Renal cortical epithelial cell (primary cell): Measurements from ENCODE around the gene WDR83. TPM values are rescaled to one million over a fixed set of nuclear protein-coding genes. Genes with fewer than 3 reads are reported as not detected.
A peak's percentile ranks its signal among the peaks of the same experiment; 100 is the strongest.
"Not testable (repeated sequence)": the region's sequence is repeated elsewhere in the genome, so short reads cannot be mapped to it uniquely, and the experiment has no call there.

Experiments
- DNase-seq: peaks from one replicate; pipeline ENCODE4 v3.0.0-alpha.2; 2011; ENCODE audit warnings: low read depth
- total RNA-seq: library from RNA; depleted of rRNA; stranded (reverse); fragments of >200 nt; gene quantifications from 2 replicates; pipeline ENCODE4 v1.2.3, GENCODE V29; 2014

WDR83 gene, protein sequence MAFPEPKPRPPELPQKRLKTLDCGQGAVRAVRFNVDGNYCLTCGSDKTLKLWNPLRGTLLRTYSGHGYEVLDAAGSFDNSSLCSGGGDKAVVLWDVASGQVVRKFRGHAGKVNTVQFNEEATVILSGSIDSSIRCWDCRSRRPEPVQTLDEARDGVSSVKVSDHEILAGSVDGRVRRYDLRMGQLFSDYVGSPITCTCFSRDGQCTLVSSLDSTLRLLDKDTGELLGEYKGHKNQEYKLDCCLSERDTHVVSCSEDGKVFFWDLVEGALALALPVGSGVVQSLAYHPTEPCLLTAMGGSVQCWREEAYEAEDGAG
- 7.8 and 10.3 TPM in 2 replicates for total RNA-seq

DNA sequence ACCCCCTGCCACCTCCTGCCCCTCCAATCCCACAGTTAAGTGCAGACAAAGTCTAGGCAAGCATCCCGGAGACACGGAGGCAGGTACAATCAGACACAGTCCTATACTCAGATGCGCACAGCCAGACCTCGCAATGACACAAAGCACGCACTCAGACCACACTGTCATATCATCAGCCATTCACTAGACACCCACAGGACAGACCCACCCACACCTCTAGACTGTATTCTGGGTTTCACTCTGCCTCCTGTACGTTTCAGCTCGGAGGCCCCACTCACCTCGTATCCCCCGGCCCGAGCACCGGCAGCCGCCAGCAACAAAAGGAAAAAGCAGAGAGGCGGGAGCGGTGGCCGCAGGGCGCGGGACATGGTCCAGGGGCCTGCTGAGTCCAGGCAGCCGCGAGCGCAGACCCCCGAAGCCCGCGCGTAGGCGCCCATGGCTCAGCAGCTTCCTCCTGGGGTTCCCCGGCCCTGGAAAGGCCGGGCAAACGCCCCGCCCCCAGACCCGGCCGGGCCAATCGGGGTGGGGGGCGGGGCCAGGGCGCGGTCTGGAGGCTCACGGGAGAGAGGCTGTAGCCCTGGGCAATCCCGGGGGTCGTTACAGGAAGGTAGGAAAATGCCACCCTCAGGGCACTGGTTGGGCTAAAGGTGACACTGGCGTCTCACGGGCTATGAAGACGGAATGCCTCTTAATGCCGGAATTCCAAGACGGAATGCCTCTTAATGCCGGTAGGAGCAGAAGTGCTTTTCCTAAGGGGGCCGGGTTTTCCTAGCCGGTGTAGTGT lies at the start of gene WDR83, which contains the start of gene MAN2B1:
TSS of gene WDR83 (plus strand) at position 543 of the 784 bp plus-strand sequence. CDS start 2,984 bp downstream, outside the sequence.
TSS of gene MAN2B1 (minus strand) at position 478 of the 784 bp plus-strand sequence. CDS start at position 437, 41 bp downstream.
- peak; percentile 33 for DNase-seq

DNA sequence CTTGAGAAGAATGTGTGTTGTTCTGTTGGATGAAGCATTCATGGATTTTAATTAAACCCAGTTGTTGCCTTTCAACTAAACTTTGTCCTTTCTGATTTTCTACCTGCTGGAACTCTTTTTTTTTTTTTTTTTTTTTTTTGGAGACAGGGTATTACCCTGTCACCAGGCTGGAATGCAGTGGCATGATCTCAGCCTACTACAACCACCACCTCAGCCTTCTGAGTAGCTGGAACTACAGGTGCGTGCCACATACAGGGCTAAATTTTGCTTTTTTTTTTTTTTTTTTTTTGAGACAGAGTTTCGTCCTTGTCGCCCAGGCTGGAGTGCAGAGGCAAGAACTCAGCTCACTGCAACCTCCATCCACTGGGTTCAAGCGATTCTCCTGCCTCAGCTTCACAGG lies 49.0 kb upstream of the WDR83 start:
- no peak for DNase-seq

DNA sequence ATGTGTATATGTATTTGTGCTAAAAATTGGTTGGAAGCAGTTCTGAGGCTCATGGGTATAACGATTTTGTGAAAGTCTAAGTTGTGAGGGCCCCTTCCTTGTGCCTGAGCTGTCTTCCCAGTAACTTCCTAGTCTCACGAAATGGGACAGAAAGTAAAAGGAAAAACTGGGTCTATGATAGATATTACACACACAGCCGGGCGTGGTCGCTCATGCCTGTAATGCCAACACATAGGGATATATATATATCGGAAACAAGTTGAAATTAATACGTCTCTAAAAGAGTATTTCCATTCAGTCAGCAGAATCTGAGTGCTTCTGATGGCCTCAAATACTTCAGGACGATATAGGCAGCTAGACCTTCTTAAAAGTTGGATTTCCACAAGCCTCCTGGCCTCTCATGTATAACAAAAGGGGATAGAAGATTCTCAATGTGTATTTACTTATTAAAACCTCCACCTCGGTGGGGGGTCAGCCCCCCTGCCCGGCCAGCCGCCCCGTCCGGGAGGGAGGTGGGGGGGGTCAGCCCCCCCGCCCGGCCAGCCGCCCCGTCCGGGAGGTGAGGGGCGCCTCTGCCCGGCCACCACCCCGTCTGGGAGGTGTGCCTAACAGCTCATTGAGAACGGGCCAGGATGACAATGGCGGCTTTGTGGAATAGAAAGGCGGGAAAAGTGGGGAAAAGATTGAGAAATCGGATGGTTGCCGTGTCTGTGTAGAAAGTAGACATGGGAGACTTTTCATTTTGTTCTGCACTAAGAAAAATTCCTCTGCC lies 45.2 kb upstream of the WDR83 start:
- not testable (repeated sequence) for DNase-seq

DNA sequence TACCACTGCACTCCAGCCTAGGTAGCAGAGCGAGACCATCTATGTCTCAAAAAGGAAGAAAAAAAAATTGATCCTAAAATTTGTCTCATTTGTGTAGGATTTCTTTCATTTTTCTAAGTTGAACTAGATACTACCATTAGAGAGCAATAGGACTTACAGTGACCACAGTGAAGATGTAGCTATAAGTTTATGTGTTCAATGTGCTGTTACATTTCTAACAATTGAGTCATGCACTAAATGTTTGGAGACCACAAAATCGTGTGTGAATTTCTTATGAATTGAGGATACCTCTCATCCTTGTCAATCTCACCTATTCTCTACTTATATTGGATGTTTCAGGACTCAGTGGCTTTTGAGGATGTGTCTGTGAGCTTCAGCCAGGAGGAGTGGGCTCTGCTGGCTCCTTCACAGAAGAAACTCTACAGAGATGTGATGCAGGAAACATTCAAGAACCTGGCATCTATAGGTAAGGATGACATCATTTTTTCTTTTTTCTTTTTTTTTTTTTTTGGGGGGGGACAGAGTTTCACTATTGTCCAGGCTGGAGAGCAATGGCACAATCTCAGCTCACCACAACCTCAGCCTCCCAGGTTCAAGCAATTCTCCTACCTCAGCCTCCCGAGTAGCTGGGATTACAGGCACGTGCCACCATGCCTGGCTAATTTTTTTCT lies 43.1 kb upstream of the WDR83 start:
- DNase-seq = no peak

DNA sequence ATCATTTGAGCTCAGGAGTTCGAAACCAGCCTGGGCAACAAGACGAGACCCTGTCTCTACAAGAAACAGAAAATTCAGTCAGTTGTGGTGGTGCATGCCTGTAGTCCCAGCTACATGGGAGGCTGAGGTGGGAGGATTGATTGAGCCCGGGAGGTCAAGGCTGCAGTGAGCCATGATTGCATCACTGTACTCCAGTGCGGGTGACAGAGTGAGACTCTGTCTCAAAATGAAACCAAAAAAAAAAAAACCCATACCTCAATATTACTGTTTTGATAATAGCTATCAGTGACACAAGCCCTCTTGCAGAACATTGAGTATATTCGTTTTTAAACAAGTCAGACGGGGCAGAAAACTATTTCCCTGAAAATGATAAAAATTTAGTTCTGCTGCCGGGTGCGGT lies 39.6 kb upstream of the WDR83 start:
- DNase-seq = no peak

DNA sequence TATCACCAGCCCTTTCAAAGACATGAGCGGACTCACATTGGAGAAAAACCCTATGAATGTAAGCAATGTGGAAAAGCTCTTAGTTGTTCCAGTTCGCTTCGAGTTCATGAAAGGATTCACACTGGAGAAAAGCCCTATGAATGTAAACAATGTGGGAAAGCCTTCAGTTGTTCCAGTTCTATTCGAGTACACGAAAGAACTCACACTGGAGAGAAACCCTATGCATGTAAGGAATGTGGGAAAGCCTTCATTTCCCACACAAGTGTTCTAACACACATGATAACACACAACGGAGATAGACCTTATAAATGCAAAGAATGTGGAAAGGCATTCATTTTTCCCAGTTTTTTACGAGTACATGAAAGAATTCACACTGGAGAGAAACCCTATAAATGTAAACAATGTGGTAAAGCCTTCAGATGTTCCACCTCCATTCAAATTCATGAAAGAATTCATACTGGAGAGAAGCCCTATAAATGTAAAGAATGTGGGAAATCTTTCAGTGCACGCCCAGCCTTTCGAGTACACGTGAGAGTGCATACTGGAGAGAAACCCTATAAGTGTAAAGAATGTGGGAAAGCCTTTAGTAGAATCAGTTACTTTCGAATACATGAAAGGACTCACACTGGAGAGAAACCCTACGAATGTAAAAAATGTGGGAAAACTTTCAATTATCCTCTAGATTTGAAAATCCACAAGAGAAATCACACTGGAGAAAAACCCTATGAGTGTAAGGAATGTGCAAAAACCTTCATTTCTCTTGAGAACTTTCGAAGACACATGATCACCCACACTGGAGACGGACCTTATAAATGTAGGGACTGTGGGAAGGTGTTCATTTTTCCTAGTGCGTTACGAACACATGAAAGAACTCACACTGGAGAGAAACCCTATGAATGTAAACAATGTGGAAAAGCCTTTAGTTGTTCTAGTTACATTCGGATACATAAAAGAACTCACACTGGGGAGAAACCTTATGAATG lies 38.3 kb upstream of the WDR83 start:
- DNase-seq = peak; percentile 36

DNA sequence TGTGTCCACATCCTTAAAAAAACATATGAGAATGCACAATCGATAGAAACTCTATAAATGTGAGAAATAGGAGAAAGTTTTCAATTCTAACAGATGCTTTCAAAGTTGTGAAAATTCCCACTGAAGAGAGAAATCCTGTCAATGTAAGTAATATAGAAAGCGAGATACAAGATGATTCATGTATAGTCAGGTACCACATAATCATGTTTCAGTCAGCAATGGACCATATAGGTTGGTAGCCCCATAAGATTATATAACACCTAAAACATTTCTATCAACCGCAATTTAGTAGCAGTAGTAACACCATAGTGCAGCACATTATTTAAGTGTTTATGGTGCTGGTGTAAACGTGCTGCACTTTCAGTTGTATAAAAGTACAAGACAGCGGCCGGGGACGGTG lies 37.4 kb upstream of the WDR83 start:
- DNase-seq = no peak

DNA sequence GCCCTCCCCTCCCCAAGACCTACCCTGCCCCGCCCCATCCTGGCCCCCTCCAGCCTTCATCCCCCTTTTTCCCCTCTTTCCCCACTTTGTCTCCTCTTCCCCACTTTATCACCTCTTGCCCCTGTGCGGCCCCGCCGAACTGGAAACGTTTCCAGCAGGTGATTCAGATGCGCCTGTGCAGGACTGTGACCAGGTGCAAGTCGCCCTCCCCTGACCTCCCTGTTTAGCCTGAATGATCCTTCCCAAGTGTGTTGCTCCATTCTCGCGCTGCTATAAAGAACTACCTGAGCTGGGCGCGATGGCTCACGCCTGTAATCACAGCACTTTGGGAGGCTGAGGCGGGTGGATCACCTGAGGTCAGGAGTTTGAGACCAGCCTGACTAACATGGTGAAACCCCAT lies 30.0 kb upstream of the WDR83 start:
- DNase-seq = no peak

DNA sequence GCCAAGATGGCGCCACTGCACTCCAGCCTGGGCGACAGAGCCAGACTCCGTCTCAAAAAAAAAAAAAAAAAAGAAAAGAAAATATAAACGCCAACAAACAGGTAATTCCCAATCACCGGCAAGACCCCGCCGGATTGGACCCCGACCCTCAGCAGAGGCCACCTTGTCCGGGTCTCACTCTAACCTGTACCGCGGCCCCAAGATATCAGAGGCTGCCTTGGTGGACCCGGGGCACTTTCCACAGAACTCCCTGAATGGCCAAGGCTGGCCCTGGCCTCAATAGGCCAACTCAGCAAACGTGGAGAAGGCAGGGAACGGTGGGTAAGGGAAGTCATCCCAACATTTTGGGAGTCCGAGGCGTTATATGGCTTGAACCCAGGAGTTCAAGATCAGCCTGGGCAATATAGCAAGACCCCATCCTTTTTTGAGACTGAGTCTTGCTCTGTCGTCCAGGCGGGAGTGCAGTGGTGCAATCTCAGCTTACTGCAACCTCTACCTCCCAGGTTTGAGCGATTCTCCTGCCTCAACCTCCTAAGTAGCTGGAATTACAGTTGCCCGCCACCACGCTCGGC lies 27.9 kb upstream of the WDR83 start:
- DNase-seq = no peak

DNA sequence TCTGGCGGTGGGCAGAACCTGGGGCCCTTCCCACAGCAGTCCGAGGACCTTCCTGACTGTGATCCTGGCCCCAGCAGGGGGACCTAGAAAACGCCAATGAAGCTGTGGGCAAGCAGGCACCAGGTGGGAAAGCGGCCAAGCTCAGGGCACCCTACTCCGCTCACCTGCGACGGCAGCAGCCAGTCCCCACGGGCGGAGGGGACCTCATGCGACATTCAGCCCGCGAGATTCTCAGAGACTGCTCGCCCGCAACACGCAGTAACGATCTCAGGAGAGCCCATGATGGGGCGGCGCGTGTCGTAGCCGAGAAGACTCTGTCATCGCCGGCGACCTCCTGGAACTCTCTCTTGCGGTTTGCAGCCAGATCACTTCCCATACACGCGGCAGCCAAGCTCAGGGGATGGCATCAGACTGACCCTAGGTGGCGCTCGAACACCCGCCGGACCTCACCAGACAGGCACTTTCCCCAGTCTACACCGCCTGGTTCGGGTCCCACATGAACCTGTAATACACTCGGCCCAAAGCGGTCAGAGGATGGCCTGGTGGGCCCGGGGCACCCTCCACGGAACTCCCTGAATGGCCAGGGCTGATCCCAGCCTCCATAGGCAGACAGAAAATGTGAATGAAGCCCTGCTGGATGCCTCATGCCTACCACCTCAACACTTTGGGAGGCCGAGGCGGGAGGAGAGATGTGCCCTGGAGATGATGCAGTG lies 26.6 kb upstream of the WDR83 start:
- peak; percentile 64 for DNase-seq

DNA sequence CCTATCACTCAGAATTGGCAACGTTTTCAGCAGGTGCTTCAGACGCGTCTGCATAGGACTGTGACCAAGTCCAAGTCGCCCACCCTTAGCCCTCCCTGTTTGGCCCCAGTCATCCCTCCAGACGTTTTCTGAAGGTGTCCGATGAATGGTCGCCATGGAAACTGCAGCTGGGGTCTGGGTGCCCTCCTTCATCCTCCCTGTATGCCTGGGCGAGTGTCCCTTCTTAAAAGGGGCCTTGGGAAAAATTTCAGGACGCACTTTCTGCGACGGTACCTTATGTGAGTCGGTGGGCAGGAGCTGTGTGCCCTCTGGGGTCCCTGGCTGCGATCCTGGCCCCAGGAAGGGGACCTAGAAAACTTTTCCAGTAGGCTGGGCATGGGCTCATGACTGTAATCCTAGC lies 25.2 kb upstream of the WDR83 start:
- DNase-seq = no peak

DNA sequence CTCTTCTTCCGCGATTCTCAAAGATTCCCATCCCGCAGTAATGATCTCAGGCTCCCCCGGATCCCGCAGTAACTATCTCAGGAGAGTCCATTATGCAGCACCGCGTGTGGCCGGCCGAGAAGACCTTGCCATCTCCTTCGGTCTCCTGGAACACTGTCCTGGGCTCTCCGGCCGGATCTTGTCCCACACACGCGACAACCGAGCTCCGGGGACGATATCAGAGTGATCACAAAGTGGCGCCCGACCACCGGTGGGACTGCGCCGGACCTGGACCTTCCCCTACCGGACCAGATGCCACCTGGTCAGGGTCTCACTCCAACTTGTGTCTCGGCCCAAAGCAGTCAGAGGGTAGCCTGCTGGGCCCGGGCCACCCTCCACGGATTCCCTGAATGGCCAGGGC lies 24.1 kb upstream of the WDR83 start:
- no peak for DNase-seq

DNA sequence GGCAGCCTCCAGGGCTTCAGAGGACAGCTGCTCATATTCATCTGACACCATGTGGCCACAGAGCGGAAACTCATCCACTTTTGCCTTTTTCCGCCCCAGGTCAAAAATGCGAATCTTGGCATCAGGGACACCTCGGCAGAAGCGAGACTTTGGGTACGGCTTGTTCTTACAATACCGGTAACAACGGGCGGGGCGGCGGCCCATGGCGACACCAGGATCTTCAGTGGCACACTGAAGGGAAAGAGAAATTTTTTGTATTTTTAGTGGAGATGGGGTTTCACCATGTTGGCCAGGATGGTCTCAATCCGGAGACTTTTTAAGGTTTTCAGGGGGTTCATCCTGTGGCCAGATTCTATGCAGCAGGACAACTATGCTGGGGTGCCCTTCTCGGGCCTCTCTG lies 22.9 kb upstream of the WDR83 start:
- DNase-seq = not testable (repeated sequence)

DNA sequence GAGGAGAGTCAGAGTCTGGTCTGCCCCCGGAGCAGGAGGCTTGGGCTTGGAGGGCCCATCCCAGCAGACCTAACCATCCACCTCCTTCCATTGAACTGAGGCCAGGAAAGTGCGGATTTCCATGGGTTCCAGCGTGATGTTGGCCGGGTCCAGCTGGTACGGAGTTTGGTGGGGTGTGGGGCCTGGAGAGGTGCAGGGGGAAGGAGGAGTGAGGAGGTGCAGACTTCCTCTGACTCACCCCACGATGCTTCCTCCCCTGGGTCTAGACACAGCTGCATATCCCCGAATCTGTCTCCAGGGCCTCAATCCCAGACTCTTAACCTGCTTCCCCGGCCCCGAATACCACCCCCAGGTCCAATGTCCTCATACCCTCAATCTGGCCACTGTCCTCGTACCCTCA lies 20.1 kb upstream of the WDR83 start:
- no peak for DNase-seq

DNA sequence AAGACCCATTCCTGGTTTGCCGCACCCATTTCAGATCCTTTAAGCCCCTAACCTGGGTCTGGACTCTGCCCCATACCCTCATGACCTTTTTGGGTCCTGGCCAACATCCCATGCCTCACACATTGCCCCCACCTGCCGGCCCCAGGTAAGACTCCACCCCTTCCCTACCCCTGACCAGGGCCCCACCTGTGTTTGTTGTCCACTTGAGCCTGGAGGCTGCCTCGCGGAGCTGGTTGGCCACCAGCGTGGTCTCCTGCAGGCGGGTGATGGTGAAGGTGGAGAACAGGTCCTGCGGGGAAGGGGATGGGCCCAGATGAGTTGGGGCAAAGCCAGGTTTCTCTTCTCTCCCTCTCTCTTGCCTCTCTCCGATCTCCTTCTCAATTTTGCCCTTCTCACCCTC lies 19.6 kb upstream of the WDR83 start:
- DNase-seq = no peak

DNA sequence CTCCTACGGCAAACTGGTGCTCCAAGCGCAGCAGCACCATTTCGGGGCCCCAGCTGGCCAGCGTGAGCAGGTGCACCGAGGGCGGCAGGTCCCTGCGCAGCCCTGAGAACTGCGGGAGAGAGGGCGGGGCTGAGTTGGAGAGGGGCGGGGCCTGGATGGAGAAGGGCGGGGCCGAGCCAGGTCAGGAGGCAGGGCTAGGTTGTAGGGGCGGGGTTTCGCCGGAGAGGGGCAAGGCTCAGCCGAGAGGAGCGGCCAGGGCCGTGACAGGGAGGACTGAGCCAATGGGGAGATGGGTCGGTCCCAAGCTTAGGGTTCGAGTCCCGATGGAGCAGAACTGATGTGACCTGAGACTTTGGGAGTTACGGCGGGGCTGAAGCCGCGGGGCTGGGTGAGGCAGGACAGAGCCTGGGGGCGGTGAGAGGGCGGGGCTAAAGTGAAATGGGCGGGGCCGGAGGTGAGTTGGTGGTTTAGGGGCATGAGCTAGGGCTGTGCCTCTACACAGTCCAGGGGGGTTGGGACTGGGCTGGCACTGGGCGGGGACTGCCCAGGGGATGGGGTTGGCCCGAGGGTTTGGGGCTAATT lies 19.0 kb upstream of the WDR83 start:
- peak; percentile 29 for DNase-seq

DNA sequence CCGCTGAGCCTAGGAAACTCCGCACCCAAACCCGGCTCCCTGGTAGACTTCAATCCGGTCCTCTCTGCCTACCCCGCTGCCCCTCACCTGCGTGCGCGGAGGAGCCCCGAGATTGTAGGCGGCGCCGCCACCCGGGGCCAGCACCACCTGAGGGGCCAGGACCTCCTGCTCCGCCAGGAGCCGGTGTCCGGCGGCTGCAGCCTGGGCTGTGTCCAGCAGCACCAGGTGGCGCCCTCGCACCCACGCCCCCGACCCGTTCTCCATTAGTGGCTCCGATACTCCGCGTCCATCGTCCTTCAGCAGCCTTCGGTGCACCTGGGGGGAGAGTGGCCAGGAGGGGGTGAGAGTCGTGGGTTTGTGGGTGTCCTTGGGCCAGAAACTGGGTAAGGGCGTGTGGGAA lies 18.5 kb upstream of the WDR83 start:
- no peak for DNase-seq

DNA sequence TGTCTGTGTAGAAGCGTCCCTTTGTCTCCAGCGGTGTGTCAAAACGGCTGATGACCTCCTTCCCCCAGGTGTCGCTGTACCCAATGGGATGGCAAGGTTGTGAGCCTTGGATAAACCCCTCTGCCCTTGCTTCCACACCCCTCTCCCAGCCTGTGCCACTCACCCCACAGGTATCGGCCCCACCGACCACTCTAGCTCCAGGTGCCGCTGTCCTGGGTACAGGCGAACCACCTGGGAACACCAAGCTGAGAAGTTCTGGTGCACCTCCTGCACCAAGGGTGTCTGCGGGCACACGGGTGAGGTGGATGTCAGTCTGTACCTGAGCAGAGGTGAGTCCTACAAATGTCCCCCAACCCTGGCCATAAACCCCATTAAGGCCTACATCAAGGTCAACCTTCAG lies 16.7 kb upstream of the WDR83 start:
- DNase-seq = no peak

DNA sequence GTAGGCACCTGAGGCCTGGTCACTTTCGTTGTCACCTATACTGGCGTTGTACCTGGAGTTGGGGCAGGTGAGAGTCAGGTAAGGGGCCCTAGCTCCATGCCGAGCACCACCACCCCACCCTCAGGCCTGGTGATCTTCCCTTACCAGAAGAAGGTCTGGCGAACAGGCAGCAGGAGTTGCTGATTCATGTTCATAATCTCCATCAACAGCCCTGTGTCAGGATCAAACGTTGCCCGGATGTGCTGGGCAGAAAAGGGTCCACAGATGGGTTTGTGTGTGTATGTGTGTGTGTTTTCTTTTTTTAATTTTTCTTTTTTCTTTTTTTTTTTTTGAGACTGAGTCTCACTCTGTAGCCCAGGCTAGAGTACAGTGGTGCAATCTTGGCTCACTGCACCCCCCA lies 14.4 kb upstream of the WDR83 start:
- no peak for DNase-seq
